Neural progenitor cell (in vitro differentiated cells): ENCODE results near the gene SLC6A5. TPM values are rescaled to one million over a fixed set of nuclear protein-coding genes. Genes with fewer than 3 reads are reported as not detected.

ENCODE experiments used
- DNase-seq: peaks from one replicate; pipeline ENCODE4 v3.0.0-alpha.2; 2016; ENCODE audit warnings: low spot score
- H2AFZ ChIP-seq: fragments of 200-600 bp; sonication (generic); replicated peaks from 2 replicates; pipeline ENCODE4 v1.6.1; 2016; ENCODE audit warnings: antibody characterized with exemption
- H3F3A ChIP-seq: fragments of 200-600 bp; sonication (generic); 2 replicates; pipeline ENCODE4 v1.6.1; 2016; ENCODE audit warnings: antibody characterized with exemption, low read depth
- H3K27ac ChIP-seq: fragments of 200-600 bp; sonication (generic); 2 replicates; pipeline ENCODE4 v1.5.1; 2016; ENCODE audit warnings: mild to moderate bottlenecking
- H3K27me3 ChIP-seq: fragments of 200-600 bp; sonication (generic); 2 replicates; pipeline ENCODE4 v1.6.1; 2016; ENCODE audit warnings: mild to moderate bottlenecking, moderate library complexity
- H3K36me3 ChIP-seq: fragments of 200-600 bp; sonication (generic); 2 replicates; pipeline ENCODE4 v1.5.1; 2016
- H3K4me1 ChIP-seq: fragments of 200-600 bp; sonication (generic); 2 replicates; pipeline ENCODE4 v1.6.1; 2016; ENCODE audit warnings: mixed run types
- H3K4me2 ChIP-seq: fragments of 200-600 bp; sonication (generic); 2 replicates; pipeline ENCODE4 v1.6.1; 2016
- H3K4me3 ChIP-seq: fragments of 200-600 bp; sonication (generic); 2 replicates; pipeline ENCODE4 v1.5.1; 2016
- H3K79me2 ChIP-seq: fragments of 200-600 bp; sonication (generic); 2 replicates; pipeline ENCODE4 v1.6.1; 2016; ENCODE audit warnings: low read depth
- H3K9ac ChIP-seq: fragments of 200-600 bp; sonication (generic); 2 replicates; pipeline ENCODE4 v1.6.1; 2016
- H3K9me3 ChIP-seq: fragments of 200-600 bp; sonication (generic); 2 replicates; pipeline ENCODE4 v1.5.1; 2016; ENCODE audit warnings: low read depth
- H4K20me1 ChIP-seq: fragments of 200-600 bp; sonication (generic); 2 replicates; pipeline ENCODE4 v1.6.1; 2016; ENCODE audit warnings: low read depth
- H3K27ac Mint-ChIP-seq: 3 replicates; pipeline ENCODE4 v1.8.0; 2021; ENCODE audit warnings: mixed read lengths
- H3K27me3 Mint-ChIP-seq: 2 replicates; pipeline ENCODE4 v1.8.0; 2022; ENCODE audit warnings: low read depth, mild to moderate bottlenecking, inconsistent platforms, moderate library complexity, mixed read lengths; ENCODE audit not compliant: insufficient read depth
- H3K36me3 Mint-ChIP-seq: 3 replicates; pipeline ENCODE4 v1.8.0; 2021; ENCODE audit warnings: mixed read lengths
- H3K4me1 Mint-ChIP-seq: 3 replicates; pipeline ENCODE4 v1.8.0; 2021; ENCODE audit warnings: mixed read lengths
- H3K4me3 Mint-ChIP-seq: 3 replicates; pipeline ENCODE4 v1.8.0; 2021; ENCODE audit warnings: mild to moderate bottlenecking, moderate library complexity, mixed read lengths
- H3K9me3 Mint-ChIP-seq: 3 replicates; pipeline ENCODE4 v1.8.0; 2020; ENCODE audit warnings: mixed read lengths
- CTCF ChIP-seq: fragments of 200-600 bp; sonication (generic); IDR thresholded peaks from 2 replicates; pipeline ENCODE4 v1.5.1; 2017; ENCODE audit warnings: antibody characterized with exemption, mild to moderate bottlenecking
- EZH2 ChIP-seq: fragments of 200-600 bp; sonication (generic); IDR thresholded peaks from 2 replicates; pipeline ENCODE4 v1.6.1; 2017; ENCODE audit warnings: antibody characterized with exemption, mild to moderate bottlenecking, moderate library complexity
- EZH2phosphoT487 ChIP-seq: fragments of 200-600 bp; sonication (generic); IDR thresholded peaks from 2 replicates; pipeline ENCODE4 v1.6.1; 2017; ENCODE audit warnings: antibody characterized with exemption
- total RNA-seq: library from RNA; depleted of rRNA; stranded (reverse); fragments of >200 nt; gene quantifications from 2 replicates; pipeline ENCODE4 v1.2.3, GENCODE V29; 2015; ENCODE audit warnings: low replicate concordance

The SLC6A5 gene
- total RNA-seq, 1 donor from 2014 or later, result not detected

GRCh38 chr11:20597154-20597679, 2.2 kb upstream of the SLC6A5 start:
- peaks cover 10% of the 10 kb centered on the region for H3K9me3 Mint-ChIP-seq
- peaks cover 10% of the 10 kb centered on the region for H3K4me1 Mint-ChIP-seq
- peaks cover 23% of the 10 kb centered on the region for H3F3A ChIP-seq
- H3K4me2 ChIP-seq, result peak overlapping the region; percentile 90
- no peaks in the 10 kb centered on the region for H3K79me2 ChIP-seq
- H3K4me1 ChIP-seq, result peaks cover 15% of the 10 kb centered on the region
- peak overlapping the region; percentile 74 for H3K4me3 Mint-ChIP-seq
- TF ChIP-seq EZH2 (peak; percentile 98), EZH2phosphoT487 (peak; percentile 90), CTCF (no peak)
- H2AFZ ChIP-seq, result peak overlapping the region; percentile 82
- no peak overlapping the region for H3K27ac Mint-ChIP-seq
- H3K27me3 ChIP-seq, result peaks cover 100% of the 10 kb centered on the region
- no peaks in the 10 kb centered on the region for H3K36me3 Mint-ChIP-seq
- no peak overlapping the region for H3K27ac ChIP-seq
- H3K9me3 ChIP-seq, result no peaks in the 10 kb centered on the region
- peak overlapping the region; percentile 50 for H3K4me3 ChIP-seq
- H4K20me1 ChIP-seq, result peaks cover 66% of the 10 kb centered on the region
- no peak overlapping the region for H3K9ac ChIP-seq
- peak; percentile 29 for DNase-seq
- H3K36me3 ChIP-seq, result no peaks in the 10 kb centered on the region
- peaks cover 63% of the 10 kb centered on the region for H3K27me3 Mint-ChIP-seq

DNA sequence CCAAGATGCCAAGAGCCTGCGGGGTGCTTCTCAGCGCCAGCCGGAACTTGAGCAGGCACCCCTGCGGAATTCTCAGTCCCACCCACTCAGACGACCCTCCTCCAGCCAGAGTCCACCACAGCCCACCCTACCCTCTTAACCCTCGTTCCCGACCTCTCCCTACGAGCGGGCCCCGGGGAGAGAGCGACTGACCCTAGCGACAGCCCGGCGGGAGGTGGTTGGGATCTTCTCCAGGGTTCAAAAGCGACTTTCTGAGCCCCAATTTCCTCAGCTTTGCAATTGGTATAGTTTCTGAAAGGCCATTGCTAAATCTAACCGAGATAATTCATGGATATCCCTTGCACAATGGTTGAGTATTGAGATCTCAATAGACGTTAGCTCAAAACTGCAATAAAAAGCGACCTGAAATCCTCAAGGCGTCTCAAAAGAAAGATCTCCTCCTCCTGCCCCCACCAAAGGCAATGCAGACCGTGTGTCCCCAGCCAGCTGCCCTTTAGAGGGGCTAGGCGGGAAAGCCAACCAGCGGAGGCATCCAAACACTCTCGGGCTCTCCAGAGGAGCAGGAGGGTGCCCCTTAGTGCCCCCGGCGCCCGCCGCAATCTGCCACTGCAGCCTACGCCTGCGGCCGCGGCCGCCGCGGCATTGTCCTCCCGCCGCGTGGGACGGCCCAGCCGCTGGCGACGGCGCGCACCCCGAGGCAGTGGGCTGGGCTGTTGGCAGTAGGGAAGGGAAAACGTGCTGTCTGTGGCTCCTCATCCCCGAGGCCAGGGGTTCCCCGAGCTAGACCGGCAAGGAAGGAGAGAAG, 1.5 kb upstream of the SLC6A5 start:
- H3K9ac ChIP-seq, result no peak overlapping the region
- Mint-ChIP-seq H3K4me3 (peak overlapping the region; percentile 41), H3K36me3 (no peaks in the 10 kb centered on the region), H3K4me1 (peaks cover 16% of the 10 kb centered on the region), H3K27ac (no peak overlapping the region), H3K27me3 (peaks cover 70% of the 10 kb centered on the region), H3K9me3 (peaks cover 10% of the 10 kb centered on the region)
- H3K4me1 ChIP-seq, result peaks cover 15% of the 10 kb centered on the region
- DNase-seq, result peak; percentile 57
- TF ChIP-seq EZH2phosphoT487, result peak; percentile 90
- peak; percentile 92 for TF ChIP-seq EZH2
- TF ChIP-seq CTCF, result no peak
- H3K27ac ChIP-seq, result no peak overlapping the region
- H4K20me1 ChIP-seq, result peaks cover 67% of the 10 kb centered on the region
- no peaks in the 10 kb centered on the region for H3K36me3 ChIP-seq
- H3K79me2 ChIP-seq, result no peaks in the 10 kb centered on the region
- peak overlapping the region; percentile 90 for H3K4me2 ChIP-seq
- H3K27me3 ChIP-seq, result peaks cover 100% of the 10 kb centered on the region
- H3K4me3 ChIP-seq, result peak overlapping the region; percentile 50
- no peaks in the 10 kb centered on the region for H3K9me3 ChIP-seq
- peaks cover 24% of the 10 kb centered on the region for H3F3A ChIP-seq
- peak overlapping the region; percentile 82 for H2AFZ ChIP-seq

- H3K36me3 ChIP-seq, result no peaks in the 10 kb centered on the region
- H3K27ac Mint-ChIP-seq, result no peak overlapping the region
- TF ChIP-seq EZH2phosphoT487, result peak; percentile 62
- TF ChIP-seq CTCF, result no peak
- no peak for TF ChIP-seq EZH2
- no peak overlapping the region for H3K27ac ChIP-seq
- DNase-seq, result peak; percentile 18
- H3K4me1 ChIP-seq, result peaks cover 15% of the 10 kb centered on the region
- H3F3A ChIP-seq, result peaks cover 24% of the 10 kb centered on the region
- peaks cover 22% of the 10 kb centered on the region for H3K4me1 Mint-ChIP-seq
- peaks cover 73% of the 10 kb centered on the region for H3K27me3 Mint-ChIP-seq
- H3K4me3 Mint-ChIP-seq, result peak overlapping the region; percentile 42
- H3K9me3 Mint-ChIP-seq, result peaks cover 10% of the 10 kb centered on the region
- H4K20me1 ChIP-seq, result peaks cover 67% of the 10 kb centered on the region
- no peak overlapping the region for H2AFZ ChIP-seq
- H3K9me3 ChIP-seq, result no peaks in the 10 kb centered on the region
- H3K9ac ChIP-seq, result no peak overlapping the region
- H3K4me3 ChIP-seq, result peak overlapping the region; percentile 19
- H3K27me3 ChIP-seq, result peaks cover 100% of the 10 kb centered on the region
- no peak overlapping the region for H3K4me2 ChIP-seq
- no peaks in the 10 kb centered on the region for H3K36me3 Mint-ChIP-seq
- no peaks in the 10 kb centered on the region for H3K79me2 ChIP-seq
These were observed 916 bp upstream of the SLC6A5 start for GRCh38 chr11:20598492-20598891.
